OCI-LY7 (cell line): Measurements from ENCODE around the gene MTMR4. TPM values are rescaled to one million over a fixed set of nuclear protein-coding genes. Genes with fewer than 3 reads are reported as not detected.

Experiments
- BruUV-seq: library from RNA; stranded (reverse); fragments of 400-500 nt; replicated peaks from 2 replicates; lab custom pipeline; 2021; lab: Mats Ljungman, UMichigan
- CTCF ChIA-PET: fragments of 300-600 bp; sonication (Branson Sonifier 250); formaldehyde crosslinking; loops from one replicate; lab custom pipeline; 2022; ENCODE audit warnings: antibody characterized with exemption; ENCODE audit not compliant: unreplicated experiment; lab: Charles Lee
- POLR2A ChIA-PET: fragments of 300-600 bp; sonication (Branson Sonifier 250); formaldehyde crosslinking; loops from one replicate; lab custom pipeline; 2022; ENCODE audit warnings: antibody characterized with exemption; lab: Charles Lee
- DNase-seq: peaks from one replicate; pipeline ENCODE4 v3.0.0-alpha.2; 2015; ENCODE audit warnings: low spot score
- H2AFZ ChIP-seq: fragments of 200-600 bp; sonication (generic), shearing (Covaris generic); 2 replicates; pipeline ENCODE4 v1.6.1; 2014; ENCODE audit warnings: mild to moderate bottlenecking, antibody characterized with exemption, low read length, moderate library complexity
- H3K27ac ChIP-seq: fragments of 200-600 bp; sonication (generic); 2 replicates; pipeline ENCODE4 v1.5.1; 2014; ENCODE audit warnings: mixed run types, low read depth, mild to moderate bottlenecking, moderate library complexity, low read length, inconsistent platforms; ENCODE audit not compliant: poor library complexity, severe bottlenecking
- H3K36me3 ChIP-seq: fragments of 200-600 bp; sonication (generic); 2 replicates; pipeline ENCODE4 v1.6.1; 2014; ENCODE audit warnings: mild to moderate bottlenecking, antibody characterized with exemption, low read length, moderate library complexity, mixed read lengths; ENCODE audit not compliant: insufficient read depth
- H3K4me1 ChIP-seq: fragments of 200-600 bp; sonication (generic); 2 replicates; pipeline ENCODE4 v1.5.1; 2014; ENCODE audit warnings: mild to moderate bottlenecking, low read length; ENCODE audit not compliant: insufficient read depth, poor library complexity, severe bottlenecking
- H3K4me2 ChIP-seq: fragments of 200-600 bp; sonication (generic); 2 replicates; pipeline ENCODE4 v1.6.1; 2014; ENCODE audit warnings: mild to moderate bottlenecking, low read length
- H3K4me3 ChIP-seq: fragments of 200-600 bp; sonication (generic); 2 replicates; pipeline ENCODE4 v1.5.1; 2014; ENCODE audit warnings: mild to moderate bottlenecking, low read depth, low read length; ENCODE audit not compliant: poor library complexity, severe bottlenecking
- H3K79me2 ChIP-seq: fragments of 200-600 bp; sonication (generic); 2 replicates; pipeline ENCODE4 v1.6.1; 2016; ENCODE audit warnings: low read depth, mild to moderate bottlenecking, low read length, moderate library complexity, mixed read lengths; ENCODE audit not compliant: insufficient read depth
- H3K9me2 ChIP-seq: fragments of 200-600 bp; sonication (generic); 2 replicates; pipeline ENCODE4 v1.6.1; 2016; ENCODE audit warnings: mild to moderate bottlenecking, low read length, mixed read lengths; ENCODE audit not compliant: insufficient read depth
- H3K9me3 ChIP-seq: fragments of 200-600 bp; sonication (generic); 2 replicates; pipeline ENCODE4 v1.6.1; 2014; ENCODE audit warnings: mild to moderate bottlenecking, mixed run types, low read length, mixed read lengths
- H4K20me1 ChIP-seq: fragments of 200-600 bp; sonication (generic); 2 replicates; pipeline ENCODE4 v1.6.1; 2014; ENCODE audit warnings: mild to moderate bottlenecking, antibody characterized with exemption, low read length, moderate library complexity, mixed read lengths; ENCODE audit not compliant: insufficient read depth
- CTCF ChIP-seq: fragments of 200-600 bp; sonication (generic); conservative IDR thresholded peaks from 2 replicates; pipeline ENCODE4 v1.5.1; 2014; ENCODE audit warnings: mild to moderate bottlenecking, antibody characterized with exemption, low read length, moderate library complexity, mixed read lengths
- EZH2phosphoT487 ChIP-seq: fragments of 200-600 bp; sonication (generic); IDR thresholded peaks from 2 replicates; pipeline ENCODE4 v1.6.1; 2018; ENCODE audit warnings: low read depth, borderline replicate concordance, mild to moderate bottlenecking, mixed run types, antibody characterized with exemption, low read length, moderate library complexity, mixed read lengths
- intact Hi-C: fragments of 100-400 bp; cut with micrococcal nuclease; formaldehyde crosslinking; loops from one replicate; pipeline ENCODE4 v1.10.0; 2022; ENCODE audit not compliant: unreplicated experiment
- total RNA-seq, 2 experiments: library from RNA; depleted of rRNA in 1 of 2; stranded (reverse); fragments of >200 nt in 1 of 2; shearing (Covaris generic) in 1 of 2; gene quantifications; 2 replicates each; pipeline ENCODE4 v1.2.3, GENCODE V29; 2014 to 2022

The MTMR4 gene
- total RNA-seq, 2 experiments from 2014 or later: 37.0 to 61.1 TPM

- no peak overlapping the region for H3K27ac ChIP-seq
- DNase-seq: no peak
- BruUV-seq: no TSS peak
- H3K79me2 ChIP-seq: no peaks in the 10 kb centered on the region
- H3K9me3 ChIP-seq: no peaks in the 10 kb centered on the region
- TF ChIP-seq CTCF: no peak
- no peak for TF ChIP-seq EZH2phosphoT487
- H3K4me2 ChIP-seq: no peak overlapping the region
- H3K4me3 ChIP-seq: no peak overlapping the region
- H3K9me2 ChIP-seq: no peaks in the 10 kb centered on the region
- ChIA-PET POLR2A (interaction anchor here (0.9 to 1.1 kb wide), 2 partner anchors 12 to 95 kb away, joined by 3 to 4 read pairs; no protein-coding TSS in a partner anchor), CTCF (no interaction called here)
- H2AFZ ChIP-seq: no peak overlapping the region
- intact Hi-C loops: no loop called here
- no peaks in the 10 kb centered on the region for H3K4me1 ChIP-seq
- H3K36me3 ChIP-seq: no peaks in the 10 kb centered on the region
- no peaks in the 10 kb centered on the region for H4K20me1 ChIP-seq
Measured at GRCh38 chr17:58535431-58535830, 21.0 kb upstream of the MTMR4 start.

GRCh38 chr17:58534901-58535421 lies 20.5 kb upstream of the MTMR4 start:
- BruUV-seq: no TSS peak
- no peak overlapping the region for H3K4me2 ChIP-seq
- DNase-seq: no peak
- H3K9me3 ChIP-seq: no peaks in the 10 kb centered on the region
- TF ChIP-seq EZH2phosphoT487 (no peak), CTCF (no peak)
- H3K36me3 ChIP-seq: no peaks in the 10 kb centered on the region
- H3K9me2 ChIP-seq: no peaks in the 10 kb centered on the region
- H2AFZ ChIP-seq: no peak overlapping the region
- ChIA-PET CTCF (interaction anchor here (0.5 kb wide), 1 partner anchor 40 kb away, joined by 5 read pairs; no protein-coding TSS in a partner anchor), POLR2A (interaction anchor here (0.6 to 0.9 kb wide), 2 partner anchors 96 to 123 kb away, joined by 3 read pairs; no protein-coding TSS in a partner anchor)
- no peak overlapping the region for H3K27ac ChIP-seq
- intact Hi-C loops: no loop called here
- H4K20me1 ChIP-seq: no peaks in the 10 kb centered on the region
- no peaks in the 10 kb centered on the region for H3K79me2 ChIP-seq
- no peak overlapping the region for H3K4me3 ChIP-seq
- H3K4me1 ChIP-seq: no peaks in the 10 kb centered on the region

GRCh38 chr17:58534331-58534730 lies 19.9 kb upstream of the MTMR4 start:
- Histone ChIP-seq H3K27ac (no peak overlapping the region), H3K9me3 (no peaks in the 10 kb centered on the region), H3K36me3 (no peaks in the 10 kb centered on the region), H3K4me2 (no peak overlapping the region), H4K20me1 (no peaks in the 10 kb centered on the region), H3K79me2 (no peaks in the 10 kb centered on the region), H2AFZ (no peak overlapping the region), H3K9me2 (no peaks in the 10 kb centered on the region), H3K4me1 (no peaks in the 10 kb centered on the region), H3K4me3 (no peak overlapping the region)
- TF ChIP-seq CTCF (peak; percentile 28; the same call in 1 of the 2 replicates), EZH2phosphoT487 (no peak)
- ChIA-PET CTCF (interaction anchor here (0.5 kb wide), 1 partner anchor 41 kb away, joined by 5 read pairs; no protein-coding TSS in a partner anchor), POLR2A (interaction anchor here (0.6 to 1.1 kb wide), 3 partner anchors 16 to 1405 kb away, joined by 3 to 6 read pairs (median 4); no protein-coding TSS in a partner anchor)
- intact Hi-C loops: no loop called here
- DNase-seq: no peak
- no TSS peak for BruUV-seq
